Stomach (tissue), 19 donors: Measurements from ENCODE around the gene TCP1. TPM values are rescaled to one million over a fixed set of nuclear protein-coding genes. Genes with fewer than 3 reads are reported as not detected.
A peak's percentile ranks its signal among the peaks of the same experiment; 100 is the strongest.

Experiments used
- DNase-seq, 2 donors: peaks; one replicate each; pipeline versions ENCODE4 v3.0.0 to v3.0.0-alpha.2; 2013 to 2019
- H3K27ac ChIP-seq, 5 donors: fragments of 200-600 bp in 4 of 5; sonication (generic) in 4 of 5; one replicate each; pipeline ENCODE4 v1.5.1; 2013 to 2019; ENCODE audit warnings: mild to moderate bottlenecking in 1 of 5, moderate library complexity in 1 of 5
- H3K27me3 ChIP-seq, 3 donors: fragments of 200-600 bp; sonication (generic); one replicate each; pipeline ENCODE4 v1.5.1; 2017 to 2019; ENCODE audit warnings: mixed run types in 1 of 3
- H3K36me3 ChIP-seq, 4 donors: fragments of 200-600 bp; sonication (generic); 1 replicate in 3 of 4; 2 replicates in 1 of 4; pipeline ENCODE4 v1.5.1; 2016 to 2019
- H3K4me1 ChIP-seq, 4 donors: fragments of 200-600 bp; sonication (generic); one replicate each; pipeline ENCODE4 v1.5.1; 2016 to 2019
- H3K4me3 ChIP-seq, 4 donors: fragments of 200-600 bp; sonication (generic) in 3 of 4; one replicate each; pipeline ENCODE4 v1.5.1; 2016 to 2019; ENCODE audit warnings: mild to moderate bottlenecking in 1 of 4
- H3K9me3 ChIP-seq, 4 donors: fragments of 200-600 bp; sonication (generic); one replicate each; pipeline ENCODE4 v1.5.1; 2016 to 2019
- EP300 ChIP-seq: sonication (generic); formaldehyde crosslinking; IDR thresholded peaks from one replicate; pipeline ENCODE4 v1.6.1; 2017; ENCODE audit warnings: antibody characterized with exemption
- POLR2A ChIP-seq, 4 donors: fragments of 450-650 bp; IDR thresholded peaks; one replicate each; pipeline ENCODE4 v1.6.1; 2016; ENCODE audit warnings: antibody characterized with exemption in 4 of 4, control low read depth in 2 of 4, mild to moderate bottlenecking in 1 of 4, moderate library complexity in 1 of 4
- POLR2AphosphoS5 ChIP-seq, 3 donors: sonication (generic); formaldehyde crosslinking; IDR thresholded peaks; one replicate each; pipeline ENCODE4 v1.6.1; 2016; ENCODE audit warnings: antibody characterized with exemption in 3 of 3
- WGBS, 5 donors: extraction: QIAGEN DNeasy Blood & Tissue Kit in 3 of 5; methylation state at CpG; one replicate each; pipeline versions ENCODE4 v1.1.5 to v1.1.7; 2013 to 2018; 5-methylcytosine and 5-hydroxymethylcytosine counted together
- intact Hi-C: fragments of 100-400 bp; cut with DNase I; formaldehyde crosslinking; loops from one replicate; pipeline ENCODE4 v1.15.1; 2023; ENCODE audit warnings: low total_unique reads
- long read RNA-seq, 10 donors: transcript quantifications; one replicate each; lab custom pipeline, GENCODE V29; 2026
- polyA plus RNA-seq, 3 donors: library from polyadenylated mRNA; stranded (reverse); fragments of 200-250 nt; gene quantifications; one replicate each; pipeline ENCODE4 v1.2.3, GENCODE V29; 2013
- total RNA-seq, 5 donors: library from RNA; depleted of rRNA; stranded (reverse); fragments of >200 nt; gene quantifications; one replicate each; pipeline versions ENCODE4 v1.1.0 to v1.2.3, GENCODE V29; 2014 to 2016
- TF ChIP-seq, protein P1 (sequence below), 7 experiments: fragments of 450-650 bp in 4 of 7; fragments of 200-600 bp in 3 of 7; sonication (generic) in 3 of 7; IDR thresholded peaks; one replicate each; pipeline ENCODE4 v1.5.1; 2016 to 2019; ENCODE audit warnings: antibody characterized with exemption in 7 of 7, control low read depth in 2 of 7, mild to moderate bottlenecking in 1 of 7
- donor health status: healthy with polysubstance abuse.
- donor health status: Bipolar disorder and iron deficiency.
- donor health status: healthy.

The TCP1 gene
- total RNA-seq (100 to 1,000 TPM in 4 of 5 donors, 10 to 100 TPM in 1; 52.7 to 199 (median 127) TPM), polyA plus RNA-seq (10 to 100 TPM; 64.8 to 98.0 (median 85.5) TPM)
- long read RNA-seq, donor 1, transcript TCP1-201 (12 exons, 2,499 nt): major isoform, 7 of 12 reads
- long read RNA-seq, donor 1, partial matches to known transcripts: 5 of 12 reads
- long read RNA-seq, donor 1, other reads (novel, unspliced or antisense): 0 of 12 reads
- long read RNA-seq, donor 2, transcript TCP1-201 (12 exons, 2,499 nt): major isoform, 18 of 76 reads
- long read RNA-seq, donor 2, partial matches to known transcripts: 23 of 76 reads
- long read RNA-seq, donor 2, other reads (novel, unspliced or antisense): 35 of 76 reads
- long read RNA-seq, donor 3, transcript TCP1-201 (12 exons, 2,499 nt): major isoform, 13 of 68 reads
- long read RNA-seq, donor 3, partial matches to known transcripts: 37 of 68 reads
- long read RNA-seq, donor 3, other reads (novel, unspliced or antisense): 18 of 68 reads
- long read RNA-seq, donor 4, partial matches to known transcripts: 0 of 4 reads
- long read RNA-seq, donor 4, other reads (novel, unspliced or antisense): 0 of 4 reads
- long read RNA-seq, donor 5, transcript TCP1-201 (12 exons, 2,499 nt): major isoform, 32 of 43 reads
- long read RNA-seq, donor 5, partial matches to known transcripts: 10 of 43 reads
- long read RNA-seq, donor 5, other reads (novel, unspliced or antisense): 0 of 43 reads
- long read RNA-seq, donor 6, transcript TCP1-201 (12 exons, 2,499 nt): major isoform, 40 of 56 reads
- long read RNA-seq, donor 6, partial matches to known transcripts: 15 of 56 reads
- long read RNA-seq, donor 6, other reads (novel, unspliced or antisense): 0 of 56 reads
- long read RNA-seq, donor 7, transcript TCP1-201 (12 exons, 2,499 nt): major isoform, 37 of 55 reads
- long read RNA-seq, donor 7, partial matches to known transcripts: 13 of 55 reads
- long read RNA-seq, donor 7, other reads (novel, unspliced or antisense): 5 of 55 reads
- long read RNA-seq, donor 8, transcript TCP1-201 (12 exons, 2,499 nt): major isoform, 23 of 39 reads
- long read RNA-seq, donor 8, partial matches to known transcripts: 16 of 39 reads
- long read RNA-seq, donor 8, other reads (novel, unspliced or antisense): 0 of 39 reads
- long read RNA-seq, donor 9, transcript TCP1-201 (12 exons, 2,499 nt): major isoform, 30 of 46 reads
- long read RNA-seq, donor 9, partial matches to known transcripts: 12 of 46 reads
- long read RNA-seq, donor 9, other reads (novel, unspliced or antisense): 0 of 46 reads
- long read RNA-seq, donor 10, transcript TCP1-201 (12 exons, 2,499 nt): major isoform, 7 of 59 reads
- long read RNA-seq, donor 10, partial matches to known transcripts: 16 of 59 reads
- long read RNA-seq, donor 10, other reads (novel, unspliced or antisense): 36 of 59 reads

DNA sequence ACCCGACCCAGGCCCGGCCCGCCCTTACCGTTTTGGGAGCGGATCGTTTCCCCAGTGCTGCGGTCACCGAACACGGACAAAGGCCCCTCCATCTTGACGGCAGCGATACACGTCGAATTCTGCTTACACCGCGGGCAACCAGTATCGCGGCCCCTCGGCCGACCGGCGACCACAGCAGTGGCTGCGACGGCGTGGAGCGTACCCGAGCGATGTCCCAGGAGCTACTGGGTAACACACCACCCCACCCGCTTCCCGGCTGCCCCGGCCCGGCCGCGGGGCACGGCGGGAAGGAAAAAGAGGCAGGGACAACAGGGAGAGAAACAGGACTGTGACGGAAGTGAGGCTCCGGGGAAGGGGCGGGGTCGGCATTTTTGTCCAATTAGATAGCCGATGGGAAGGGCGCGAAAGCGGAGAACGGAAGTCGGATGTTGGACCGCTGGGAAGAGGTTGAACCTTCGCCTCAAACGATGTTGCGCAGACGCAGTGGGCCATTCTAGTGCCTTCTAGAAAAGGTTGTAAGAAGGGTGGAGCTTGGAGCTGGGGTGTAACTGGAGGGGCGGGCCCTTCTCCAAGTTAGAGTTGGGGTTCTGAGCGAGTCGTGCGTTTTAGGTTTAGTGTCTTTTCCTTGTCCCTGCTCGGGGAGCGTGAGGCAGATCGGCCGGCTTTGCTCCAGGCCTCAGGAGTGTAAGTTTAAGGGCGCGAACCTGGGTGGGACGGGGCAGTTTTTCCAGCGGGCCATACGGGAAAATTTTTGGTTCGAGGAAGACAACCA is at the start of gene TCP1:
Gene TCP1 (minus strand): TSS at position 226 of the 772 bp plus-strand sequence. CDS start 134 bp downstream, at position 92.
- intact Hi-C loops: loop anchor here (10.0 kb wide), 1 partner anchor 95 kb away; the partner anchor contains the start of gene SOD2
- H3K36me3 ChIP-seq: peaks cover 14 to 55% (median 54%) of the 10 kb centered on the region in 4 donors
- peaks cover 37 to 71% (median 59%) of the 10 kb centered on the region in 4 donors for H3K4me1 ChIP-seq
- TF ChIP-seq POLR2A (IDR thresholded peaks at IDR 0.05): peak in 2 of 4 donors; percentile 94 to 95
- TF ChIP-seq POLR2AphosphoS5 (IDR thresholded peaks at IDR 0.05): peak; percentile 97 to 98 (median 98)
- no peak for TF ChIP-seq EP300
- 0% methylated on average over 60 to 64 of the region's 64 CpGs for WGBS, 5 donors
- peak within 1 kb of the TSS; percentile 96 to 99 (median 98) for H3K27ac ChIP-seq
- H3K4me3 ChIP-seq: peak within 1 kb of the TSS; percentile 89 to 93 (median 93)
- peak; percentile 100 for DNase-seq
- no peaks in the 10 kb centered on the region for H3K27me3 ChIP-seq
- H3K9me3 ChIP-seq: no peaks in the 10 kb centered on the region

DNA sequence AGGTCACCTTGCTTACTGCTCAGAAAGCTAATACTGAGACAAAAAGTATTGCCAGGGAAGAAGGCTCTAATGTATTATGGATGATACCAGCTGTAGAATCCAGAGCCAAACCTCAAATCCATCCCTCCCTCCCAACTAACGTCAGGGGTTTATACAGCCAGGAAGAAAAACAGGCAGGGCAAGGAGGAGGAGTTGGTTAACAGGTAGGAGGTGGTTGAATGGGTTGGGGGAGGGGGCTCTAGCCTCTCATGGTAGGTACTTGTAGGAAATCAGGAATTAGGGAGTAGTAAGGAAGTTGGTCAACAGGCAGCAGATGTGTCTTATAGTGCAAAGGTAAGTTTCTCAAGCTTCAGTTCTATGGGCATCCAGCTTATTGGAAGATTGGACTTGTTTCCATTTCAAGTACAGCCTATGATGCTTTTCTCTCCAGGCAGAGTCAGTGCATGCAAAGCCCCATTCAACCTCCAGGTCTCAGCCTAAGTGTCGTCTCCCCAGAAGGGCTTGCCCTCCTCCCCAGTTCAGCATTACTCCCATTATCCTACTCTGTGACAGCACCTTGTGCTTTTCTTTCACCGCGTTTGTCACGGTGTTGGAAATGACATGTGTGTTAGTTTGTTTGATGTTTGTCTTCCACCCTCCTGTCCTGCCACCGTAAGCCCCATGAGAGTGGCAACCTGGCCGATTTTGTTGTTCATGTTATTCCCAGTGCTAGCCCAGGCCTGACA is 48.8 kb upstream of the TCP1 start:
- Histone ChIP-seq H3K36me3 (no peaks in the 10 kb centered on the region), H3K4me3 (no peak overlapping the region), H3K9me3 (no peaks in the 10 kb centered on the region), H3K27me3 (peaks cover 0 to 4% (median 0%) of the 10 kb centered on the region in 3 donors), H3K27ac (no peak overlapping the region), H3K4me1 (no peaks in the 10 kb centered on the region)
- WGBS, 5 donors: 77 to 85% (median 79%) methylated on average over 7 of the region's 7 CpGs
- DNase-seq: no peak
- intact Hi-C loops: no loop called here
- TF ChIP-seq EP300 (no peak), POLR2A (IDR thresholded peaks at IDR 0.05) (no peak), POLR2AphosphoS5 (IDR thresholded peaks at IDR 0.05) (no peak)
- TF ChIP-seq, protein P1, sequence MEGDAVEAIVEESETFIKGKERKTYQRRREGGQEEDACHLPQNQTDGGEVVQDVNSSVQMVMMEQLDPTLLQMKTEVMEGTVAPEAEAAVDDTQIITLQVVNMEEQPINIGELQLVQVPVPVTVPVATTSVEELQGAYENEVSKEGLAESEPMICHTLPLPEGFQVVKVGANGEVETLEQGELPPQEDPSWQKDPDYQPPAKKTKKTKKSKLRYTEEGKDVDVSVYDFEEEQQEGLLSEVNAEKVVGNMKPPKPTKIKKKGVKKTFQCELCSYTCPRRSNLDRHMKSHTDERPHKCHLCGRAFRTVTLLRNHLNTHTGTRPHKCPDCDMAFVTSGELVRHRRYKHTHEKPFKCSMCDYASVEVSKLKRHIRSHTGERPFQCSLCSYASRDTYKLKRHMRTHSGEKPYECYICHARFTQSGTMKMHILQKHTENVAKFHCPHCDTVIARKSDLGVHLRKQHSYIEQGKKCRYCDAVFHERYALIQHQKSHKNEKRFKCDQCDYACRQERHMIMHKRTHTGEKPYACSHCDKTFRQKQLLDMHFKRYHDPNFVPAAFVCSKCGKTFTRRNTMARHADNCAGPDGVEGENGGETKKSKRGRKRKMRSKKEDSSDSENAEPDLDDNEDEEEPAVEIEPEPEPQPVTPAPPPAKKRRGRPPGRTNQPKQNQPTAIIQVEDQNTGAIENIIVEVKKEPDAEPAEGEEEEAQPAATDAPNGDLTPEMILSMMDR (IDR thresholded peaks at IDR 0.05): no peak

DNA sequence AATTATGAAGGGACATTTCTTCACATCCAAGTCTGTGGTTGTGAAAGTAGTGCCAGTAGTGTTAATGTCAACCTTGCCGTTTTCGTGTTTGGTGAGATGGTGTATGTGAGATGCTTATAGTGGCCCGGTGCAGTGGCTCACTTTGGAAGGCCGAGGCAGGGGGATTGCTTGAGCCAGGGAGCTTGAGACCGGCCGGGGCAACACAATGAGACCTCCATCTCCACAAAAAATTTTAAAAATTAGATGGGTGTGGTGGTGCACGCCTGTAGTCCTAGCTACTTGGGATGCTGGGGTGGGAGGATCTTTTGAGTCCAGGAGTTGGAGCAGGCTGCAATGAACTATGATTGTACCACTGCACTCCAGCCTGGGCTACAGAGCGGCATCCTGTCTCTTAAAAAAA is 48.1 kb upstream of the TCP1 start:
- no peak for TF ChIP-seq POLR2AphosphoS5 (IDR thresholded peaks at IDR 0.05)
- TF ChIP-seq, protein P1 (IDR thresholded peaks at IDR 0.05): no peak
- WGBS, 5 donors: 82 to 96% (median 90%) methylated on average over 8 of the region's 8 CpGs
- intact Hi-C loops: no loop called here

More for the DNA sequence above, 48.1 kb upstream of the TCP1 start:
- no peaks in the 10 kb centered on the region for H3K9me3 ChIP-seq
- H3K27ac ChIP-seq: no peak overlapping the region
- H3K27me3 ChIP-seq: peaks cover 0 to 4% (median 0%) of the 10 kb centered on the region in 3 donors
- H3K4me3 ChIP-seq: no peak overlapping the region
- DNase-seq: no peak
- H3K4me1 ChIP-seq: no peaks in the 10 kb centered on the region
- no peaks in the 10 kb centered on the region for H3K36me3 ChIP-seq
